ENCODE results near the gene TCEA2. TPM values are rescaled to one million over a fixed set of nuclear protein-coding genes. Genes with fewer than 3 reads are reported as not detected.

Gene TCEA2
- polyA plus RNA-seq, 4 donors: 77.9 to 99.7 (median 81.5) TPM

DNA sequence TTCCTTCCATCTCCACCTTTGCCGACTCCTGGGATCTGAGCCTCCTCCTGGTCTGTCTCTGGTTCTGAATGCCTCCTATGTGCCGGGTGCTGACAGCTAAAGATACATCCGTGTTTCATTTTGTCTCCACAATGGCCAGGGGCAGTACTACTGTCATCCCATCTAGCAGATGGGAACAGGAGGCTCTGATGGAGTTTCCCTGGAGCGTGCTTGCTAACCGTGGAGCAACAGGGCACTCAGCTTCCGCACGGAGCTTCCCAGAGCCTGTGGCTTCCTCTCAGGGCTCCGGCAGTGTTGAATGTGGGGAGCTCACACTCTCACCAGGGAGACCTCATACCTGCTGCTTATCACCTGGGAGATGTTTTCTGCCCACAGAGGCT is 56.3 kb downstream of the TCEA2 start:
- no peak for DNase-seq (ENCODE audit: low read depth in 4 of 4, low spot score in 3 of 4)

DNA sequence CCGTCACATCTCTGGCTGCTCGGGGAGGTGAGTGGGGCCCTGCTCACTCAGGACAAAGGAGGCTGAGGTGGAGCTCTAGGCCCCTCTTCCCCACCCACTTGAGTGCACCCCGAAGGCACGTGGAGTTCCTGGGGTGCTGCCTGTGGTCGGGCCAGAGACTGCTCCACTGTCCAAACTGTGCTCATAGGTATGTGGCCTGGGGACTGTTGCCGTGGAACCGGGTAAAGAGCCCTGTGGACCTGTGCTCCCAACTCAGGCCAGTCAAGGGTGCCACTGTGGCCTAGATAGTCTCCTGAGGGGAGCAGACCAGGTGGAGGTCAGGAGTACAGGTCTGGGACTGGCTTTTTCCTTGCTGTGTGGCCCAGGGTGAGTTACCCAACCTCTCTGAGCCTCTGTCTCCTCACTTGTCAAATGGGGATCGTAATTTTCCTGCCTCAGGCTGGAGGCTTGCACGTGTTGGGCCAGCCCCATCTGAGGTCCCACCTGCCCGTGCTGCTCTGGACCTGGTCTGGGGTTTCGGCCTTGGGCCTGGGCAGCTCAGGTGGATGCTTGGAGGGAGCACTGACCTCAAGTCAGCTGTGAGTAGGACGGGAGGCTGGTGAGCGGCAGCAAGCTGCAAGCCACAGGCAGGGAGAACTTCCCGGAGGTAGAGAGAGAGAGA is 56.8 kb downstream of the TCEA2 start:
- DNase-seq (ENCODE audit: low read depth in 4 of 4, low spot score in 3 of 4): no peak

GRCh38 chr20:64121586-64121985 is 58.6 kb downstream of the TCEA2 start:
- no peak for DNase-seq (ENCODE audit: low read depth in 4 of 4, low spot score in 3 of 4)

Other genes with a start within 250 kb of the TCEA2 start
- gene ZBTB46, start 231.9 kb upstream of the TCEA2 start, polyA plus RNA-seq (ENCODE audit: insufficient read length in 4 of 4): 10 to 100 TPM; 16.7 to 20.1 (median 18.0) TPM
- not detected for gene ABHD16B, start 201.7 kb upstream of the TCEA2 start, polyA plus RNA-seq (ENCODE audit: insufficient read length in 4 of 4)
- 10 to 100 TPM; 84.8 to 91.5 (median 87.1) TPM for gene TPD52L2, start 197.9 kb upstream of the TCEA2 start, polyA plus RNA-seq (ENCODE audit: insufficient read length in 4 of 4)
- gene DNAJC5, start 168.1 kb upstream of the TCEA2 start, polyA plus RNA-seq (ENCODE audit: insufficient read length in 4 of 4): 10 to 100 TPM; 28.3 to 34.5 (median 31.1) TPM
- gene UCKL1, start 106.8 kb upstream of the TCEA2 start, polyA plus RNA-seq (ENCODE audit: insufficient read length in 4 of 4): 10 to 100 TPM; 37.8 to 53.6 (median 45.0) TPM
- 10 to 100 TPM; 24.9 to 31.9 (median 26.1) TPM for gene ZNF512B, start 93.3 kb upstream of the TCEA2 start, polyA plus RNA-seq (ENCODE audit: insufficient read length in 4 of 4)
- gene SAMD10, start 83.6 kb upstream of the TCEA2 start, polyA plus RNA-seq (ENCODE audit: insufficient read length in 4 of 4): 10 to 100 TPM in 1 of 4 donors, 1 to 10 TPM in 3; 7.2 to 10.2 (median 8.3) TPM
- gene PRPF6, start 82.1 kb upstream of the TCEA2 start, polyA plus RNA-seq (ENCODE audit: insufficient read length in 4 of 4): 10 to 100 TPM; 81.8 to 92.3 (median 84.5) TPM
- gene C20orf204, start 27.0 kb upstream of the TCEA2 start, polyA plus RNA-seq (ENCODE audit: insufficient read length in 4 of 4): 1 to 10 TPM in 1 of 4 donors, under 1 TPM in 3; 0.62 to 1.1 (median 0.75) TPM
- 10 to 100 TPM in 3 of 4 donors, 1 to 10 TPM in 1; 9.3 to 19.7 (median 10.9) TPM for gene SOX18, start 13.6 kb upstream of the TCEA2 start, polyA plus RNA-seq (ENCODE audit: insufficient read length in 4 of 4)
- gene RGS19, start 16.3 kb downstream of the TCEA2 start, polyA plus RNA-seq (ENCODE audit: insufficient read length in 4 of 4): 1 to 10 TPM; 5.0 to 7.9 (median 5.6) TPM
- gene OPRL1, start 16.9 kb downstream of the TCEA2 start, polyA plus RNA-seq (ENCODE audit: insufficient read length in 4 of 4): 1 to 10 TPM in 3 of 4 donors, under 1 TPM in 1; 0.80 to 1.3 (median 1.2) TPM
- gene LKAAEAR1, start 21.2 kb downstream of the TCEA2 start, polyA plus RNA-seq (ENCODE audit: insufficient read length in 4 of 4): under 1 TPM in 1 of 4 donors, not detected in 3; 0.22 TPM
- gene NPBWR2, start 44.4 kb downstream of the TCEA2 start, polyA plus RNA-seq (ENCODE audit: insufficient read length in 4 of 4): not detected
- gene MYT1, start 101.3 kb downstream of the TCEA2 start, polyA plus RNA-seq (ENCODE audit: insufficient read length in 4 of 4): under 1 TPM; 0.38 to 0.79 (median 0.63) TPM
- 100 to 1,000 TPM; 132 to 182 (median 154) TPM for gene PCMTD2, start 192.6 kb downstream of the TCEA2 start, polyA plus RNA-seq (ENCODE audit: insufficient read length in 4 of 4)

Data from right renal pelvis (tissue), 4 donors.